GM21576 (cell line): ENCODE data around the gene TMEM151B.

Source experiments
- ATAC-seq: cut with Tn5 transposase; IDR thresholded peaks from one replicate; pipeline ENCODE4 v1.9.1; 2021; ENCODE audit warnings: mild to moderate bottlenecking, moderate library complexity; ENCODE audit not compliant: unreplicated experiment

The TMEM151B gene

GRCh38 chr6:44250067-44250717 is 20.1 kb upstream of the TMEM151B start:
- no peak for ATAC-seq

DNA sequence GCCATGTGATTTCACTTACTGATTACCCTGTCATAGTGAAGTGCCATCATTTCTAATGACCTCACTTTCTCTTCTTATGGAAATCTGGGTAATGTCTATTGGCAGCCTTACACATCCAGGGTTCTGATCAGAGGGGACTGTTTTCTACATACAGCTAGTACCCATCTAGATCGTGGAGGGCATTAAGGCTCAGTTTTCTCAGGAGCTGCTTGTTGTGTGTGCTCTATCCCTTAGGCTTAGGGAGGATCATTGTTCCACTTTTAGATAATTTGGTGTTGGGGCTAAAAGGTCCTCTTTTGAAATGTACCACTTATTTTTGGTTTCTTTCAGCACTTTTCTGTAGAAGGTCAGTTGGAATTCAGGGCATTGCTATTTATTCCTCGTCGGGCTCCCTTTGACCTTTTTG is 19.5 kb upstream of the TMEM151B start:
- ATAC-seq: no peak

DNA sequence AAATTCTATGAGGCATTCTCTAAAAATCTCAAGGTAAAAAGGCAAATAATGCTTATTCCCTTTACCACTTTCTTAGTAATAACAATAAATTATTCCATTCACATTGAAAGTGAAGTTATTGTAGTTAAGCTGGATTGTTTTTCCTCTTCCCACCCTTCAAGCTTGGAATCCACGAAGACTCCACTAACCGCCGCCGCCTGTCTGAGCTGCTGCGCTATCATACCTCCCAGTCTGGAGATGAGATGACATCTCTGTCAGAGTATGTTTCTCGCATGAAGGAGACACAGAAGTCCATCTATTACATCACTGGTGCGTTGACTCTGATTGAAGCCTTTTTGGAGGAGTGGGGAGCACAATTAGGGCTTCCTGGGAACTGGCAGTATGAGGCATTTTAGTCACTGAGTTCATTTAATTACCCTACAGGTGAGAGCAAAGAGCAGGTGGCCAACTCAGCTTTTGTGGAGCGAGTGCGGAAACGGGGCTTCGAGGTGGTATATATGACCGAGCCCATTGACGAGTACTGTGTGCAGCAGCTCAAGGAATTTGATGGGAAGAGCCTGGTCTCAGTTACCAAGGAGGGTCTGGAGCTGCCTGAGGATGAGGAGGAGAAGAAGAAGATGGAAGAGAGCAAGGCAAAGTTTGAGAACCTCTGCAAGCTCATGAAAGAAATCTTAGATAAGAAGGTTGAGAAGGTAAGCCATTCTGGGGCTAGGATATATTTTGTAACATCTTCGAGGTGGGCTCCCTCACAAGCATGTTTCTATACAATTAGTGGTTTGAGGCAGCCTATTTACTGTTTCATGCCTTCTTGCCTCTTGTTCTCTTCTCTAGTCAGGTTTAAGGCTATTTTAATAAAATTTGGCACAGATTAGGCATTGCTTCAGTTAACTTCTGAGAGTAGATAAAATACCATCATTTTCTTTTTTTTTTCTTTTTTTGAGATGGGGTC is 18.4 kb upstream of the TMEM151B start:
- ATAC-seq: no peak

DNA sequence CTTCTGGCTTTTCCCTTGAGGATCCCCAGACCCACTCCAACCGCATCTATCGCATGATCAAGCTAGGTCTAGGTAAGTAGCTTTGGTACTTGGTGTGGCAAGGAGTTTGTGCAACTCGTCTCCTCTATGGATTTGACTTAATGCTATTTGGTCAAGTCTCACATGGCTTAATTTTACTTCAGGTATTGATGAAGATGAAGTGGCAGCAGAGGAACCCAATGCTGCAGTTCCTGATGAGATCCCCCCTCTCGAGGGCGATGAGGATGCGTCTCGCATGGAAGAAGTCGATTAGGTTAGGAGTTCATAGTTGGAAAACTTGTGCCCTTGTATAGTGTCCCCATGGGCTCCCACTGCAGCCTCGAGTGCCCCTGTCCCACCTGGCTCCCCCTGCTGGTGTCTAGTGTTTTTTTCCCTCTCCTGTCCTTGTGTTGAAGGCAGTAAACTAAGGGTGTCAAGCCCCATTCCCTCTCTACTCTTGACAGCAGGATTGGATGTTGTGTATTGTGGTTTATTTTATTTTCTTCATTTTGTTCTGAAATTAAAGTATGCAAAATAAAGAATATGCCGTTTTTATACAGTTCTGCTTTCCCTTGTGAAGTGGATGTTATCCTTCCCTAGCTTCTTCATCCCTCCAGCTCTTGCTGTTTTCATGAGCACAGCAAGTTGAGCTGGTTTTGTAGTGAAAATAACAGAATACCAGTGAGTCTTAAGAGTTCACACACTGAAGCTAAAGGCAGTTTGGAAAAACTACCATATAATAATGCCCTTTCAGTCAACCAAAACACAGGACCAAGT is 16.7 kb upstream of the TMEM151B start:
- no peak for ATAC-seq

GRCh38 chr6:44254191-44255104 is 15.8 kb upstream of the TMEM151B start:
- ATAC-seq: no peak

DNA sequence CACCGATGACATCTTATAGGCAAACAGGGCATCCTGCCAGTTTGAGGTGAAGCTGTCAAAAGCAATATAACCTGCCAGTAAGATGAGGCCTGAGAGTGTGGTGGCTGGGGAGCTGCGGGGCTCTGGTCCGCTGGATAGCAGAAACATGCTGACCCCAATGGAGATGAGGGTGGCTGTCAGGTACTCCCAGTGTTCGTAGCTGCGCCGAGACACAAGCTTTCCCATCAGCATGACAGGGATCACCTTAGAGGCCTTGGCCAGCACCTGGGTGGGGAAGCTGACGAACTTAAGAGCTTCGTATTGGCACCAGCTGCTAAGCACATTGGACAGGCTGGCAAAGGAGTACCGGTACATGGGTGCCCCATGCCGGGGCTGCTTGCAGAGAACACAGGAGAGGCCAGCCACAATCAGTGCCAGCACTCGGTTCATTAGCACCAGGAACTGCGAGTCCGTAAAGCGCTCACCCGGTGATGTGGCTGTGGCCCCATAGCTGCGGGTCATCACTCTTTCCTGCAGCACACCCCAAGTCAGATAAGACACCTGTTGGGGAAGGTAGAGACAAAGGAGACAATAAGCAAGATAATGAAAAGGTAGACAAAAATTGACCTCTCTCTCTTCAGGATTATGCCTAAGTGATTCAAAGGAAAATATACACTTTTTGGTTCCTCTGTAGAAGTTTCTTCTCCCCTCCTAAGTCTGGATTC is 15.0 kb upstream of the TMEM151B start:
- ATAC-seq: no peak

- no peak for ATAC-seq
These were observed 14.1 kb upstream of the TMEM151B start for GRCh38 chr6:44255871-44256774.

GRCh38 chr6:44256775-44257024 is 13.6 kb upstream of the TMEM151B start:
- no peak for ATAC-seq

- ATAC-seq: peak; percentile 40
These were observed 13.1 kb upstream of the TMEM151B start, which contains the start of gene SLC35B2 for GRCh38 chr6:44257025-44257752. Gene SLC35B2, minus strand, starts transcription at chr6:44257528. Its CDS starts 118 bp downstream, at chr6:44257410.

- ATAC-seq: peak; percentile 18
These were observed 12.4 kb upstream of the TMEM151B start for GRCh38 chr6:44257753-44258324.

DNA sequence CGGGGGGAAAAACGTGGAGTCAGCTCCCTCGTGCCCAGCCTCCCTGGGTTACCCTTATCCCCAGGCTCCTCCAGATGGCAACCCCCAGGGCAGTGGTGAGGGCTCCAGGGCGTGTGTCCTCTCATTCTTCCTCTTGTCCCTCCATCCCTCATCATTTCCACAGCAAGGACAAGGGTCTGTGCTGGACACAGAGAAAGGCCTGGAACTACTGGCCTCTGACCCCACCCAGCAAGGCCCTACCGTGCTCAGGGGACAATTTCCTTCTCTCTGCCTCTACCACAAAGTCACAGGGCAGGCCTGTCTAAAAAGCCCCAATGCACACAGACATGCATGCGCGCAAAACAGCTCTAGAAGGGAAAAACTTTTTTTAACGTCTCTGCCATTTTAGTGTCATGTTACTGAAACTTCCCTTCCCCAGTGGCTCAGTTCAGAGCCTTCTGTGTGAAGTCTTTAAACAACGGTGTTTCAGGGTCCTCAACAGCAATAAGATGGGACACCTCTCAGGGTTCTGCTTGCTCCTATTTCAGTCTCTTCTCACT is 11.9 kb upstream of the TMEM151B start:
- no peak for ATAC-seq

DNA sequence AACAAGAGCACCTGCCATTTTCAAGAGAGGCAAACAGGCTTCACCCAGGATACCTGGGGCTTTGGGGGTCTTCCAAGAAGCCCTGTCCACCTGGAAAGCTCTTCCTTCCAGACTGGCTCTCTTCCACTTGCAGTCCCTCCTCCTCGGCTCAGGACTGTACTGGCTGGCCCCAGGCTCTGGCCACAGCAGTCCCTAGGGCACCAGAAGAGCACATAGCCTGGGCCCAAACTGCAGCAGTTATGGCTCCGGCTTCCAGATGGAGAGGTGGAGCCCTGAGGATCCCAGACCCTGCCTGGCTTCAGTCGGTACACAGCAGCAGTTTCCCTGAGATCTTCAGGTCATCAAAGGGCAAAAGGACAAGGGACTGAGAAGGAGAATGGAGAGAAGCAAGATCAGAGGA is 11.3 kb upstream of the TMEM151B start:
- ATAC-seq: no peak

DNA sequence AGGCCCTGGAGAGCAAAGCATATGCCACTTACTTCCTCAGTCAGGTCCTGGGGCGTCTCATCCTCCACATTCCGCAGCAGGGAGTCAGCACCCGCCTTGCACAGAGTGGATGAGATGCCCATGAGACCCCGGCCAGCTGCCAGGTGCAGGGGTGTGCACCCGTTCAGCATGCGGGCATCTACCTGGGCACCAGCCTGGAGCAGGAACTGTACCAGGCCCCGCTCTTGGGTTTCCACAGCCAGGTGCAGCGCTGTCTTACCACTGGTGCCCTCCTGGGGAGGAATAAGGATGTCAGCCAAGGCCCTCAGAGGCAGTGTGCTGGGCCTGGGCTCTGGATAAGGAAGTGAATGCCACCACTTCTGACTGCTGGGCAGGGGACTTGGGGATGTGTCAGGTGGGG is 10.2 kb upstream of the TMEM151B start:
- ATAC-seq: no peak

DNA sequence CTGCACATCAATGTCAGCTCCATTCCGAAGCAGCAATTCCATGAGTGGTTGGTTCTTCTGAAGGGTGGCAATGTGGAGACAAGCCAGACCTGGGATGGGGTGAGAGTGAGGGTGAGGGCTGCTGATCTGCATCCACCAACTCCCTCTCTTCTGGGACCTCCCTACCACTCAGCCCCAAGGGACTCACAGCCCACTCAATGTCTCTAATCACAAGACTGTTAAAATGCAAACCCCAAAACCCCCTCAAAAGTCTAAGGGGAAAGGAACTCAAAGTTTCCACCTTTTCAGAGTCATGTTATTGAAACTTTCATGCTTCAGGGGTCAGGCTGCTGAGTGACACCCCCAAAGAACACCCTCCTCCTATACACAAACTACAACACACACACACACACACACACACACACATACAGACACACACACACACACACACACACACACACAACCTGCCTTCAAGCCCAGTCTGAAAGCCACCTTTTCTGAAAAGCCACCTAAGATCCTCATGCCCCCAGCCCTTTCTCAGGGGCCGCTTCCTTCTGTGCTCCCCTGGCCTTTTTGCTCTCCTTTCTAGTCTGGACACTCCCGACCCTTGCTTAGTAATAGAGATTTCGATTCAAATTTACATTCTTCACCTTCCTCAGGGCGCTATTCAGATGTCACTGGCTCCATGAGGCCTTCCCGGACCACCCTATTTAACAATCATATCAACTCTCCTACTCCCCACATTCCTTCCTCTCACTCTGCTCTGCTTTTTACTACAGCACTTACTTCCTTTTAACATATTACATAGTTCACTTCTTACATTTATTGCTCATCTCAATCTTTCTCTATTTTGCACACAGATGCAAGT is 9.6 kb upstream of the TMEM151B start:
- no peak for ATAC-seq

- no peak for ATAC-seq
These were observed 8.7 kb upstream of the TMEM151B start for GRCh38 chr6:44261581-44261980.

DNA sequence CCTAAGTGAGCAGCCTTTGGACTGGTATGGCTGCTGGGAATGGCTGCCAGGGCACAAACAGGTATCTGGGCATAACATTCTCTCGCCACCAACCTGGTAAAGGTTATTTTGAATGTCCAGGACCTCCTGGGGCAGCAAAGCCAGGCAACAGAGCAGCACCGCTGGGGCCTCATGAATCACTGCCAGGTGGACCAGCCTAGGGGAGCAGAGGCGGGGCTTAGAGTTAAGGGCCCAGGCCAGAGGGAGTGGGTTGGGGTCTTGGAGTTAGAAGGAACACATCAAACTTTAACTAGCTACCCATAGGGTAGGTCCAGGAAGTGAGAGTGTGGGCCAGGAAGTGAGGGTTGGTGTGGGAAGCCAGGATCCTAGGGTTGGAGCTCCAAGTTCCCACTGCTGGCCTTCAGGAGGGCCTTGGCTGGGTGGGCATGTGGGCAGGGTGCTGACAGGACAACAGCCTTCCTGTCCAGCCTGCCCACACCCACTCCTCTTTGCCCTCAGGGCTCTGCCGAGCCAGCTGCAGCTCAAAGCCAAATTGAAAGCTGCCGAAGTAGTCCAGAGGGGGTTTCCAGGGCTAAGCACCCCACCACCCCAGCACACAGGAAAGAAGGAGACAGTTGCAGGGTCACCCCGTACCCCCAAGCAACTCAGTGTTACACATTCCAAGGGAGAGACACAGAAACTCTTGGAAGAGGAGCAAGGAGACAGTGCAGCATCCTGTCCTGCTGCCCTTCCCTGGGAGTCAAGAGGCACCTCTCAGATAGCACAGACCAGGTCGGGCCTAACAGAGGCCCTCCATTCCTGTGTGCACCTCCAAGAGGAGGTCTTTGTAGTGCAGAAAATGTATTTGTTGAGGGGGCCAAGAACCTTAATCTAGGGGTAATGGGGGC is 7.5 kb upstream of the TMEM151B start:
- no peak for ATAC-seq
